DMS 273 (cell line): Measurements from ENCODE around the gene C1QTNF9.
"Not testable (repeated sequence)": the region's sequence is repeated elsewhere in the genome, so short reads cannot be mapped to it uniquely, and the experiment has no call there.

Source experiments
- DNase-seq: peaks from one replicate; lab custom pipeline; 2025; ENCODE audit not compliant: unreplicated experiment; lab: John Stamatoyannopoulos, UW

Gene C1QTNF9, protein sequence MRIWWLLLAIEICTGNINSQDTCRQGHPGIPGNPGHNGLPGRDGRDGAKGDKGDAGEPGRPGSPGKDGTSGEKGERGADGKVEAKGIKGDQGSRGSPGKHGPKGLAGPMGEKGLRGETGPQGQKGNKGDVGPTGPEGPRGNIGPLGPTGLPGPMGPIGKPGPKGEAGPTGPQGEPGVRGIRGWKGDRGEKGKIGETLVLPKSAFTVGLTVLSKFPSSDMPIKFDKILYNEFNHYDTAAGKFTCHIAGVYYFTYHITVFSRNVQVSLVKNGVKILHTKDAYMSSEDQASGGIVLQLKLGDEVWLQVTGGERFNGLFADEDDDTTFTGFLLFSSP

DNA sequence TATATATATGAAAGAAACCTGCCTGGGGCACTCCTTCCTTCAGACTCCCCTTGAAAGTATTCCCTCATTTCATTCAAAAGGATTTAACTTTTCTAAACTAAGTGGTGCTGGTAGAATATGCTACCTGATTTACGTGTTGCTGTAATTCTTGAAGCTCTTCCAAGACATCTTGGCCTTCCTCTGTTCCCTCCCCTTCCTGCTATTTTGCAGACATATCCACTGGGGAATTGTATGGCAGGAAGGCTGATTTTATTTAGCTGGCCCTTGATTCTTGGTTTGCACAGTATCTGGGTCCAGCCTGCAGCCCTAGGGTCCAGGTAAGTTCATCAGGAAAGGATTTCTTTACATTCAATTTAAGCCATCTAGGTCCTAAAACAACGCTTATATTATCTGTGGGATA is at the start of gene C1QTNF9:
C1QTNF9 (plus strand) TSS at position 281 of the 400 bp plus-strand sequence. CDS start 6,424 bp downstream, outside the sequence.
- DNase-seq, result not testable (repeated sequence)

DNA sequence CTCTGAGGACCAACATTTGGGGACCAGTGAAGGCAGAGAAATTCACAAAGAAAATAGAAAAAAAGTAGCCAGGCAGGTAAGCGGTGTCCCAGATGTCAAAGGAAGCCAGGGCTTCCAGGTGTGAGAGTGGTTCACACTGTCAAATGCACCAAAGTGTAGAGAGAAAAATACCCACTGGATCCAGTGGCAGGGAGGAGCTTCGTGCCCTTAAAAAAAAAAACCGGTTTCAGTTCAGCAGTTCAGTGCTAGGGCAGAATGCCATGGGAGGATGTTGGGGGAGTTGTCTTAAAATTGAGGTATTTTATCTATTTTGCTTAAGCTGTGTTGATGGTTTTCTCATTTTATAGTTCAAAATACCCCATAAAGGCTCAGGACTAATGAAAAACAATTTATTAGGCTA is 47.8 kb upstream of the C1QTNF9 start:
- no peak for DNase-seq

DNA sequence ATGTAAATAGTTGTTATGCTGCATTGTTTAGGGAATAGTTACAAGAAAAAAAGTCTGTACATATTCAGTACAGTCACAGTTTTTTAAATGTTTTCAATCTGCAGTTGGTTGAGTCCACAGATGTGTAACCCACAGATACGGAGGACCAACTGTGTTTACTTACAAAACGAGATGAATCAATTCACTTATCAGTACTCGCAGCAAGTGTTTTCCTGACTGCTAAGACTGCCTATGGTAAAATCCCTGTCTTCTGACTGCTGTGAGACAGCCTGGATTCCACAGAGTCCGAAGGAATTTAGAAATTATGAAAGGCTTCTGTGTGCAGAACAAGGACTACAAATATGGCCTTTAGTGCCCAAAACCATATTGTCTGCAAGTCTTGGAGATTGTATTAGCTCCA is 45.7 kb upstream of the C1QTNF9 start:
- DNase-seq, result no peak

DNA sequence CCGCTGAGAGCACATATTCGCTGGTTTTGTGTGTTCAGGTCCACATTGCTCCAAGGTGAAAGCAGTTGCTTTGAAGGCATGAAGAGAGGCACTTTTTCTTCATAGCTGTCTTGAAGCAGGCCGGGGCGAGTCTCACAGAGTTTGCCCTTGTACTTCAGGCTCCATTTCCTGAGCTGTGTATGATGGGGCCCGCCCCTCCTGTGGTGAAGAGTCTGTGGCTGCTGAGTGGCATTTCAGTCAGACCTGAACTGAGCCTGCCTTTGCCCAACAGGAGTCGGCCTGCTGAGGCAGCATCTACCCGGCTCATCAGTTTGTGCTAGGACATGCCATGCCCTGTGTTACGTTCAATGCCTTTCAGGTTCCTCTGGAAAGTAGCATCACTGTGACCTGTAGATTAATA is 44.4 kb upstream of the C1QTNF9 start:
- no peak for DNase-seq

DNA sequence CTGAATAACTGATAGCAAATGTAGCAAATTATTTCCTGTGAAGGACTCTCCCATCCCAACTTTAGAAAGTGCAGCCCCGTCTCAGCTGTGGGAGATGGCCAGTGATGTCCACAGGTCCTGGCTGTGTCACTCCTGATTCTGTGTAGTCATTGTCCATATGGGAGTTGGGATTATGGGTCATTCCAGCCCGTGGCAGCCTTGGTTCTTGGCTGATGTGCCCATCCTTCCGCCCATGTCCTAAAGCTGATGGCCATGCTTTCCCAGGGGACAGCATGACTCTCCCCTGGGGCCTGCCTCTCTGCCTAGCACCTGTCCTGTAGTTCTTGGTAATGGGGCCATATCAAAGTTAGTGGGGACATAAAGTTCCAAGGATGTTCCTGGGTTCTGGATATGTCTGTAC is 43.9 kb upstream of the C1QTNF9 start:
- DNase-seq, result no peak

DNA sequence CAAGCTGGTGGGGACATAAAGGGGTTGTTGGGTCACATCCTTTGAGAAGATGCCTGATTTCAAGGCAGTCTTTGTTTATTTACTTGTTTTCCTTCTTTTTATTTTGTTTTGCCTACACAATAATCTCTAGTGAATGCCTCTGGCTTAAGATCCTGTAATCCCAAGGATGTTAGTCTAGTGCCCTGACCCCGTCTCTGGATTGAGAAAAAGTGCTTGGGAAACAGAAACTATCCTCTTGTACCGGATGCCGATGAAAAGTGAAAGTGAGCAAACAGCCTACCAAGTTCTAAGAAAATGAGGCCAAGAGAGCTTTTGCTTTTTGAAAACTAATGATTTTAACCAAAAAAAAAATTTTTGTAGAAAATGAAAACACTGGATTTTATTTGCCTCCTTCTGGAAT is 42.1 kb upstream of the C1QTNF9 start:
- no peak for DNase-seq

DNA sequence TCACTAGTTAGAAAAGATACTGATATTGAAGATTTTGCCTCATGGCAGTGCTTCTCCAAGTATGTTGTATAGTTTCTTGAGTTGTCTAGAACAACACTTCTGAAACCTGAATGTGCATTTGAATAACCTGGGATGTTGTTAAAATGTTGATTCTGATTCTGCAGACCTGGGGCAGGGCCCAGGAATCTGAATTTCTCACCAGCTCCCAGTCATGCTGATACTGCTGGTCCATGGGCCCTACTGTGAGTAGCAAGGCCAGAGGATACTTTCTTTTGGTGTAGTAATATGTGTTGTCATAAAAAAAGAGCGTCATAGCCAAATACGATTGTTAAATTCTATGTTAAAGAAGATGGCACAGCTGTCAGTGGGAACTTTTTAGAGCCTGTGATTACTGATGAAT is 41.6 kb upstream of the C1QTNF9 start:
- DNase-seq, result no peak

DNA sequence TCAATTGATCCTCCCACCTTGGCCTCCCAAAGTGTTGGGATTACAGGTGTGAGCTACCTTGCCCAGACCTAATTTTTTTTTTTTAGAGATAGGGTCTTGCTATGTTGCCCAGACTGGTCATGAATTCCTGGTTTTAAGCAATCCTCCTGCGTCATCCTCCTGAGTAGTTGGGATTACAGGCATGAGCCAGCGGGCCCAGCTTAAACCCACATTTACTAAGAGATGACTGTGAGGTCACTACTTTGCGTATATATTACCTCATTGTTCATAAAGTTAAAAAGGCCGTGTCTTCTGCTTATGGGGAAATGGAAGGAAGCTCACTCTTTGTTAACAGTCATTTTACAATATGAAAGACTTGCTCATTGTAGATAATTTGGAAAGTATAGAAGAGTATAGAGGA is 39.6 kb upstream of the C1QTNF9 start:
- no peak for DNase-seq

DNA sequence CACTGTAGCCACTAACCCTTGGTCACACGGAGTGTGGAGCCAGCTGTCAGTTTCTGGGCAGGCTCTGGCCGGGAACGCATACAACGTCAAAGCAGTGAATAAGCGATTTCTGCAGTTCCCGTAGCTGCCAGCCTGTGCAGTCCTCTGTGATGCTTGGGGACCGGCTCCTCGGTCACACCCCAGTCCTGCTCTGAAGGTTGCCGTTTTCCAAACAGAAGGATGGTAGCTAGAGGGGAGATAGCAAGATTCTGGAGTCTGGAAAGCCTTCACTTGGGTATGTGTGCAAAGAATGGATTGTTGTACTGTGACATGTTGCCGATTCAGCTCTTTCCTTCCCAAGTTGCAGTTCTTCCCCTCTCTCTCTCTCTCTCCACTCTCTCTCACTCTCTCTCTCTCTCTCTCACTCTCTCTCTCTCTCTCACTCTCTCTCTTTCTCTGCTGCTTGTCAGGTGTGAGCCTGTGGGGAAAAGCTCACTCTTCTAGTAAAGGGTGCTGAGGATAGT is 38.7 kb upstream of the C1QTNF9 start:
- DNase-seq, result no peak

DNA sequence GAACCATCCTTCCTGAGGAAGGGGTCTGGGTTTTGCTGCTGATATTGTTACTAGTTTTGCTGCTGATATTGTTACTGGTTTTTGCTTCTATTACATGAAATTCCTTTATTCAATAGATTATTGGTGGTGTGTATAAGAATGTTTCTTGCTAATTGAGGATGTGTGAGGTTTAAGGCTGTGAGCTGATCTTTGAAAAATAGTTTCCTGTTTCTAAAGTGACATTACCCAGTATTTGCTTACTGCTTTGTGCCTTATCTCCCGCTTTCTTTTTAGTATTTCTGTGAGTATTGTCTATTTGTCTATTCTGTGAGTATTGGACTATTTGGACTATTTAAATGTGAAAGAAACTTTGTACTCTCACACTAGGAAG is 38.2 kb upstream of the C1QTNF9 start:
- DNase-seq, result no peak

DNA sequence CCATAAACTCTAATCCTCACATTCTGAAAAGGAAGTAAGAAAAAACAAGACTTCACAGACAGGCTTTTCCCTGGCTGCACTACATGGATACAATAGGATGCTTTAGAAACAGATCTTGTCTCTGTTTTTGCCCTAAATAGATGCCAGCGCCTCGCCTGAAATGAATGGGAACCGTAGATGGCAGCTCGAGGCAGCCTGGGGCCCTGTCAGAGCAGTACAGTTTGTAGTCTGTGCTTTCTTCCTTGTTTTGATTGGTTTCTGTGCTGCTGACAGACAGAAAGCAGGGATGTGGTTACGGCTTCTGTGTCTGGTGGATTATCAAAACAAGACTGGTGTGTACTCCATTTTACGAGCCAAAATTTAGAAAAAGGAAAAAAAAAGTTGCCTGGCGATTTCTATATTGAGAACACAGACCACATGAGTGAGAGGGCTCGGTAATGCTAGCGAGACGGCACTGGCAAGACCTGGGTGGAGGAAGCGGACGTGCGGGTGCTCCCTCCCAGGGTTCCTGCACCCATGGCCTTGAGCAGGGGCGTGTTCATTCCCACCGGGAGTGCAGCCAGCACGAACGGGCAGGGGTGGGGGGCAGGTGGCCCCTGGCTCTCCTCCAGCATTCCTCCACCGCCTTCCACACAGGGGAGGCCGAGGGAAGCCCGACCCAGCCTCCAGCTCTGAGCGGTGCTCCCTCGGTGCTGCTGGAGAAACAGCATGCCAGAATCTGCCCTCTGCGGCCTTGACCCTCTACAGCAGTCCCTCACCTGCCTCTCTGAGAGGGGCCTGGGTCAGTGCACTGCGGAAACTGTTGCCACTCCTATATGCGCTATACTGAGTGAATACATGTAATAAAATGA is 37.6 kb upstream of the C1QTNF9 start:
- no peak for DNase-seq

DNA sequence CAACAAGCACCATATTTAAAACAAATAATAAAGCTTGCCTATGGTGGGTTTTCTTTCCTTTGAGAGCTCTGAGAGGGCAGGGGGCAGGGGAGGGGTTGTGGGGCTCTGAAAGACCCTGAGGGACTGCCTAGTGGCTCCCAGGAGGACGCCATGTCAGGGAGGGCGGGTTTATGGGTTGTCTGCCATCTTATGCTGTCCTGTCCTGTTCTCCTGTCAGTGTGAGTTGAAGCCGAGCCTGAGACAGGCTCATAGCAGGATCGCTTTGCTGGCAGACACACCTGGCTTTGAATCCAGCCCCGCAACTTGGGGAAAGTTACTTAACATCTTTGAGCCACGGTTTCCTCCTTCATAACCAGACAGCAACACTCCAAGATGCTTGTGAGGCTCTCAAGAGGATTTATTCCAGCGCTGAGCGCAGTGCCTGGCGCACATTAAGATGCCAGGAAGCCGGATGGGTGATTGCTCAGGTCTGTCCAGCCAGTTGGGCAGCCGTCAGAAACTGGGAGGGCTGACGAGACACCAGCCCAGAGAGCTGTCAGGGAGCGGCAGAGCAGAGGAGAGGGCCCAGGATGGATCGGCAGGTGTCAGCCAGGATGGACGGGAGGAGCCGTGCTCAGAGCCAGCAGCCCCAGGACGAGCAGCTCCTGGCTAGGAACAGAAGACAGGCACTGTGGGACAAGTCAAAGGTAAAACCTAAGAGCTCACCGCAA is 36.8 kb upstream of the C1QTNF9 start:
- DNase-seq, result no peak

DNA sequence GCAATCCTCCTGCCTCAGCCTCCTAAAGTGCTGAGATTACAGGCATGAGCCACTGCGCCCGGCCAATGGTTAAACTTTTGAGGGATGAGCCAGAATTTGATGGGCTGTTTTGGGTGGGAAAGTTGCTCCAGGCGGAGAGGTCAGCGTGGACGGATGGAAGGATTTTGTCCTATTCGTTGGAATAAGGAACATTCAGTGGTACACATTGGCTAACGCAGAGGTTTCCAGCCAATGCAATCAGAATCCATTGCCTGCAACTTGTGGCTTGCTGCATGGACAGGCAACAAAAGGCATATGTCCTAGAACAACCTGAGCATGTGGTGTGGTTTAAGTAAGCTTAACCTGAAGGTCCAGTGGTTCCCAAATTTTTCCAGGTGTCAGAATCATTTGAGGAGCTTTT is 35.5 kb upstream of the C1QTNF9 start:
- DNase-seq, result no peak

DNA sequence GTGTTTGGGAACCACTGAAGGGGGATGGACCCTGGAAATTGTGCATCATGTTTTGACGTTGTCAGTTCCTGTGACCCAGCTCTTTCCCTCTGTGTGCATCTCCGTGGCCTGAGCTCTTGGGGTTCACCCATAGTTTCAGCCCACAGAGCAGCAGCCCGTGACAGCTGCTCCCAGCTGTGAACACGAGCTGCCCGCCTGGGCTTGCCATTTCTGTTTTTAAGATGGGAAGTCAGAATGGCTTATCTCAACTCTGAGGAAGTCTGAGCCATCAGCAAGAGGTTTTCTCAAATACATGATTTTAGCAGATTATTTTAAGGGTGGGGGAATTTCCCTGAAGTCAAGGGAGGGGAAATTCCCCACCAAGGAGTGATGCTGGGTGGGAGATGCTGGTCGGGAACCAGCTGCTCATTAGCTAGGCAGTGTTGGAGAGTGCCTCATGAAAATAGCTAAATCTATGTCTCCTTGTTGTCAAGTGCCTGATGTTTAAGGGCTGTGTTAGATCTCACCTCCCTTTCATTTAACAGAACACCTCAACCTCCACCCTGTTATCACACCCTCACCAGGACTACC is 34.8 kb upstream of the C1QTNF9 start:
- peak; percentile 10 for DNase-seq

DNA sequence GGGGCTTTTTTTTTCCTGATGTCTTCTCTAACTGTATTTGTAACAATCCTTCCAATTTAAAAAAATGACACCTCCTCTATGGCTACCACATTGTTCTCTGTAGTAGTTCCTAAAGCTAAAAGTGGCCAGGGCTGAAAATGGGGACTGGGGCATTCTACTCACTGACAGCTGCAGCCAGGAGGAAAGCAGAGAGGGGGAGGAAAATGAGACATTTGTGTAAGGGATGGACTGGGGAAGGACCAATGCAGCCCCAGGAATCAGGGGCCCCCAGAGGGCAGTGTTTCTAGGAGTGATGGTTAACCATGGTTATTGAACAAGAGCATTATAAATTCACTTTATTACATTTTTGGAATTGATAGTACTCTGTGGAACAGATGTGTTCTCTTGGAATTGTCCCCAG is 34.3 kb upstream of the C1QTNF9 start:
- no peak for DNase-seq

DNA sequence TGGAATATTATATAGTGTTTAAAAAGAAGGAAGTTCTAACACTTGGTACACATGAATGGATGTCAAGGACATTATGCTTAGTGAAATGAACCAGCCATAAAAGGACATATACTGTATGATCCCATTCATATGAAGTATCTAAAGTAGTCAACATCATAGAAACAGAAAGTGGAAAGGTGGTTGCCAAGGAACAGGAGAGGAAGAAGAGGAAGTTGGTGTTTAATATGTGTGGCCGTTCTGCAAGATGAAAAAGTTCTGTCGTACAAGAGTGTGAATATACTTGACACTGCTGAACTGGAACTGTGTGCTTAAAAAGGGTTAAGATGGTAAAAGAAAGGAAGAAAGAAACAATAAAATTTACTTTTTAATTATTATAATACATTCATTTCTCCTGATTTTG is 33.1 kb upstream of the C1QTNF9 start:
- no peak for DNase-seq

DNA sequence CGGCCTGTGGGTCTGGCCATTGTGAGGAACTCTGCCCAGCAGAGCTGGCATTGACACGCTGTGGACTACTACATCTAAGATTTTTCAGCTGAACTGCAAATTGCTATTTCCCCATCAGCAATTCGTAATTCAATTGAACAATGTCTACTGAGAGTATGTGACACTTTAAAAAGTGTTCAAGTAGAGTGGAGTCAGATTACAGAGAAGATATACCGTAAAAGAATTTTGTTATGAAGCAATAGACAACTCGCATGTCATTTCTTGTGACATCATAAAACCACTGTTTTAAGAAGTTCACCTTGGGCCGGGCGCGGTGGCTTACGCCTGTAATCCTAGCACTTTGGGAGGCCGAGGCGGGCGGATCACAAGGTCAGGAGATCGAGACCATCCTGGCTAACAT is 32.5 kb upstream of the C1QTNF9 start:
- no peak for DNase-seq

DNA sequence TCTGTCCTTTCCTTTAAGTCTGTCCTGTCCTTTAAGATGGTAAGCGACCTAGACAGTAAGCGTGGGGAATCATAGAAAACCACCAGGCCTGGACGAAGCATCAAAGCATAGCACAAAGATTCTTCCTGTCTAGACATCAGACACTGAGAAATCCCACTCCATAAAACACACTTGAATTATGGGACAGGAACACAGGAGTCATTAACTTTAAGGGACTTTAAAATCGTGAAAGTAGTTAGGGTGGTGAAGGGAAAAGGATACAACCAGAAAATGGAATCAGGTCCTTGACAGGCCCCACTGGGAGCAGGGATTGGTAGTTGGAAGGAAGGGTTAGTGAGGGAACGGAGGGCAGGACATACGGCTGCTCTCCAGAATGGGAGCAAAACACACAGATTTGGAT is 31.6 kb upstream of the C1QTNF9 start:
- no peak for DNase-seq

DNA sequence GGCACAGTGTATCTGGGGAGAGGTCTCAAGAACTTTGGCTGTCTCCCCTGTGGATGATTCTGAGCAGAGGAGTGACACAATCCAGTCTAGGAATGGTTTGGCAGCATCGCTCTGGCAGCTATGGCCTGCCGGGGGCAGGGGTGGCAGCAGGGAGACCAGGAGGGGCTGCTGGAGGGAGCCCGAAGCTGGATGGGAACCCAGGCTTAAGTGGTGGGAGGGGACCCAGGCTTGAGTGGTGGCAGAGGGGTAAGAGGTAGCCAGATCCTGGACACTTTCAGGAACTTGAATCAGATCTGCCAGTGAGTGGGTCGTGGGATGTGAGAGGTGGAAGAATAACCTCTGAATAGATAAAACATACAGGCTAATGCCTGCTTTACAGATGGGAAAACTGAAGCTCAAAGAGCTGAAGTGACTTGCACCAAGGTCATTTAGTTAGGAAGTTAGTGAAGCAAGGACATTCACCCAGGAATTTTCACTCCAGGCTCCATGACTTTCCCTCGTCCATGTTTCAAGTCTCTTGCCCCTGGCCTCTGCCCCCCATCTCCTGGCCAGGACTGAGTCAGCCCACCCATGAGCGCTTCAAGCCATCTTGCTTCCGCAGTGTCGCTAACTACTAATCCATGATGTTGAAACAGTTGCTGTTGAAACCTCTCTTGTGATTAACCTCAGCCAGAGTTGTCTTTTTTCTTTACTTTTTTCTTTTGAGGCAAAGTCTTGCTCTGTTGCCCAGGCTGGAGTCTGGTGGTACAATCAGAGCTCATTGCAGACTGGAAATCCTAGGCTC is 29.9 kb upstream of the C1QTNF9 start:
- no peak for DNase-seq

DNA sequence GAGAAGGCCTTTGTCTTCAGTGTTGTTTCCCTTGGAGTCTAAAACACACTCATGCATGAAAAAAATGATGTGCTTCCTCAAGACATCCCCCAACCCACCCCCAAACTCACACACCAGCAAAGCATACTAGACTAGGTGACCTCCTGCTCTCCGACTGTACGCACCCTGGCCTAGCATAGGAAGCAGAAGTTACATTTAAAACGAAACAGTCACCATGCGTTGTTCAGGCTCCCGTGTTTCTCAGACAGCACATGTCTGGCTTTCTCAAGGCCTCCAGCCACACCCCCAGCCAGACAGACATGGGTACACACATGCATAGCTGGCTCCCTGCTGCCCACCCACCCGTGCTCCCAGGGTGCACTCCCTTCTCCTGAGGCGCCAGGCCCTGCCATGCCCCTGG is 28.7 kb upstream of the C1QTNF9 start:
- DNase-seq, result no peak
